ENCODE data around the gene TRIO.

DNA sequence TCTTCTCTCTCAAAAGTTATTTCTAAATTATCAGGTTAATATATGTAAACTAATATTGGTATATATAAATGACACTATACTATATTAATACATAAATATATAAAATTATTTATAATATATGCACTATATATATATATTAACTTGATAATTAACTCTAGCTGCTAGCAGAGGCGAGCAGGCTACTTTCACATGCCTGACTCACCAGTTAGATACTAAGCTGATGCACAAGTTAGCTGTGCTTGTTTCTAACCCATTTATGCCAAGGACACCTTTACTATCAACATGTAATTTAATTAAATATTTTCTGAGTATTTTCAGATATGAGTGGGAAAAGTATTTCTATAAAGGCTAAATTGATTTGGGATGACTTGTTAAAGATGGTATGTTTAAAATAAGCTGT lies 70.1 kb downstream of the TRIO start:
- TF ChIP-seq CEBPB (IDR thresholded peaks at IDR 0.05; ENCODE audit: low read depth, low read length) (no peak), EZH2 (IDR thresholded peaks at IDR 0.05; ENCODE audit: low read depth, low read length, severe bottlenecking) (no peak), POLR2A (IDR thresholded peaks at IDR 0.05; ENCODE audit: control extremely low read depth in 1 of 2, low read depth in 2 of 2, low read length in 2 of 2) (no peak), EP300 (IDR thresholded peaks at IDR 0.05; ENCODE audit: borderline replicate concordance in 1 of 2, low read depth in 2 of 2, low read length in 2 of 2) (no peak), TAF1 (IDR thresholded peaks at IDR 0.05; ENCODE audit: low read depth, low read length) (no peak), ZNF274 (IDR thresholded peaks at IDR 0.05; ENCODE audit: borderline replicate concordance, extremely low read depth, low read length) (no peak), GABPA (IDR thresholded peaks at IDR 0.05; ENCODE audit: borderline replicate concordance, insufficient read depth, low read length) (no peak), HDAC6 (IDR thresholded peaks at IDR 0.05; ENCODE audit: low read depth, low read length) (no peak)
- TF ChIP-seq, protein P1, sequence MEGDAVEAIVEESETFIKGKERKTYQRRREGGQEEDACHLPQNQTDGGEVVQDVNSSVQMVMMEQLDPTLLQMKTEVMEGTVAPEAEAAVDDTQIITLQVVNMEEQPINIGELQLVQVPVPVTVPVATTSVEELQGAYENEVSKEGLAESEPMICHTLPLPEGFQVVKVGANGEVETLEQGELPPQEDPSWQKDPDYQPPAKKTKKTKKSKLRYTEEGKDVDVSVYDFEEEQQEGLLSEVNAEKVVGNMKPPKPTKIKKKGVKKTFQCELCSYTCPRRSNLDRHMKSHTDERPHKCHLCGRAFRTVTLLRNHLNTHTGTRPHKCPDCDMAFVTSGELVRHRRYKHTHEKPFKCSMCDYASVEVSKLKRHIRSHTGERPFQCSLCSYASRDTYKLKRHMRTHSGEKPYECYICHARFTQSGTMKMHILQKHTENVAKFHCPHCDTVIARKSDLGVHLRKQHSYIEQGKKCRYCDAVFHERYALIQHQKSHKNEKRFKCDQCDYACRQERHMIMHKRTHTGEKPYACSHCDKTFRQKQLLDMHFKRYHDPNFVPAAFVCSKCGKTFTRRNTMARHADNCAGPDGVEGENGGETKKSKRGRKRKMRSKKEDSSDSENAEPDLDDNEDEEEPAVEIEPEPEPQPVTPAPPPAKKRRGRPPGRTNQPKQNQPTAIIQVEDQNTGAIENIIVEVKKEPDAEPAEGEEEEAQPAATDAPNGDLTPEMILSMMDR (IDR thresholded peaks at IDR 0.05; ENCODE audit: control extremely low read depth in 1 of 3, insufficient read depth in 1 of 3, low read depth in 1 of 3, low read length in 3 of 3) = no peak
- TF ChIP-seq, protein P2, sequence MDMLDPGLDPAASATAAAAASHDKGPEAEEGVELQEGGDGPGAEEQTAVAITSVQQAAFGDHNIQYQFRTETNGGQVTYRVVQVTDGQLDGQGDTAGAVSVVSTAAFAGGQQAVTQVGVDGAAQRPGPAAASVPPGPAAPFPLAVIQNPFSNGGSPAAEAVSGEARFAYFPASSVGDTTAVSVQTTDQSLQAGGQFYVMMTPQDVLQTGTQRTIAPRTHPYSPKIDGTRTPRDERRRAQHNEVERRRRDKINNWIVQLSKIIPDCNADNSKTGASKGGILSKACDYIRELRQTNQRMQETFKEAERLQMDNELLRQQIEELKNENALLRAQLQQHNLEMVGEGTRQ (IDR thresholded peaks at IDR 0.05; ENCODE audit: low read length) = no peak
- TF ChIP-seq, protein P3, sequence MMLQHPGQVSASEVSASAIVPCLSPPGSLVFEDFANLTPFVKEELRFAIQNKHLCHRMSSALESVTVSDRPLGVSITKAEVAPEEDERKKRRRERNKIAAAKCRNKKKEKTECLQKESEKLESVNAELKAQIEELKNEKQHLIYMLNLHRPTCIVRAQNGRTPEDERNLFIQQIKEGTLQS (IDR thresholded peaks at IDR 0.05; ENCODE audit: insufficient read depth, low read depth, low read length) = no peak
